ENCODE results near the gene ALDH9A1. TPM values are rescaled to one million over a fixed set of nuclear protein-coding genes. Genes with fewer than 3 reads are reported as not detected.

ALDH9A1 gene
- total RNA-seq, 1 donor from 2014 or later, result 46.8 TPM

DNA sequence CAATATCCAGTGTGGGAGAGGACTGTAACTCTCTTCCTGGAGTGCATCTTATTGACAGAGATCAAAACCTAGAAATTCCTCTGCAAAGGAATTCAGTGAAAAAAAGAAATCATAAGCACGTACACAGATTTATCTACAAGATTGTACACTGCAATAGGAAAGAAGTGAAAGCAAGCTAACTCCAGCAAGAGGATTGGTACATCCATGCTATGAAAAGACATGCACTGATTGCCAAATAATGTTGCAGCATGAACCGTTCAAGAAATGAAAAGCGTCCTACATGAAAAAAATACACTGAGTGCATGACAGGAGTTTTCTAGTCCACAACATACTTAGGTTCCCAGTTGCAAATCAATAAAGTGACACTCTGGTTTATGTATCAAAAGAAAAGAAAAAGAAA is 69.2 kb downstream of the ALDH9A1 start:
- no peak for DNase-seq (ENCODE audit: low read depth)
- H3K36me3 ChIP-seq (ENCODE audit: control insufficient read depth, insufficient read depth, low read length), result no peaks in the 10 kb centered on the region
- no peaks in the 10 kb centered on the region for H3K27me3 ChIP-seq (ENCODE audit: control insufficient read depth, insufficient read depth, low read length)
- TF ChIP-seq, protein P1, sequence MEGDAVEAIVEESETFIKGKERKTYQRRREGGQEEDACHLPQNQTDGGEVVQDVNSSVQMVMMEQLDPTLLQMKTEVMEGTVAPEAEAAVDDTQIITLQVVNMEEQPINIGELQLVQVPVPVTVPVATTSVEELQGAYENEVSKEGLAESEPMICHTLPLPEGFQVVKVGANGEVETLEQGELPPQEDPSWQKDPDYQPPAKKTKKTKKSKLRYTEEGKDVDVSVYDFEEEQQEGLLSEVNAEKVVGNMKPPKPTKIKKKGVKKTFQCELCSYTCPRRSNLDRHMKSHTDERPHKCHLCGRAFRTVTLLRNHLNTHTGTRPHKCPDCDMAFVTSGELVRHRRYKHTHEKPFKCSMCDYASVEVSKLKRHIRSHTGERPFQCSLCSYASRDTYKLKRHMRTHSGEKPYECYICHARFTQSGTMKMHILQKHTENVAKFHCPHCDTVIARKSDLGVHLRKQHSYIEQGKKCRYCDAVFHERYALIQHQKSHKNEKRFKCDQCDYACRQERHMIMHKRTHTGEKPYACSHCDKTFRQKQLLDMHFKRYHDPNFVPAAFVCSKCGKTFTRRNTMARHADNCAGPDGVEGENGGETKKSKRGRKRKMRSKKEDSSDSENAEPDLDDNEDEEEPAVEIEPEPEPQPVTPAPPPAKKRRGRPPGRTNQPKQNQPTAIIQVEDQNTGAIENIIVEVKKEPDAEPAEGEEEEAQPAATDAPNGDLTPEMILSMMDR (IDR thresholded peaks at IDR 0.05; ENCODE audit: insufficient read depth, low read length, poor library complexity, severe bottlenecking), result no peak
- H3K4me3 ChIP-seq (ENCODE audit: low read depth, low read length), result no peak overlapping the region

DNA sequence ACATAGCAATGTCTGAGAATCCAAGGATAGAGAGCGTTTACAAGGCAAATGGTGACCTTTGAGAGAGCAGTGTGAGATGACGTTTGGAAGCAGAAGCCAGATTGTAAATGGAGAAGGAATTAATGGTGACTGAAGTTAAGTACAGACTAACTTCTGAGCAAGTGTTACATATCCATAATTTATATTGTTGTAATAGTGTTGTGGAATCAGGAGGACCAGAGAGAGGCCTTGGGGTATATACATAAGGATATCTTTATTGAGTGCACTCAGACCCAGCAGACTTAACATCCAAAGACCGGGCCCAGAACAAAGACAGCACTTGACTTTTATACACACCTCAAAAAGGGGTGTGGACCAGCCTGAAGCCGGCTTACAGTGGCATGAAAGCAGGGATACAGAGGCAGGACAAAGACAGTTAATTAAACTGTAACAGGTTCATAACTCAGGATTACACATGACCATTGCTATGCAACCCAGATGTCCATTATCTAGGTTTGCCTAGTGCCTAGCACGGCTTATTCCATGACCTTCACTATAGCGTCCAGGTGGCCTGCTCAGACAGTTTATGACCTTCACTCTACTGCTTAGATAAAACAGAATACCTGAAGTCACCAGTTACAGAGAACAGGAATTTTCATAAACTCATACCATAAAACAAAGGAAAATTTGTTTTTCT is 70.1 kb downstream of the ALDH9A1 start:
- Histone ChIP-seq H3K4me3 (ENCODE audit: low read depth, low read length) (no peak overlapping the region), H3K36me3 (ENCODE audit: control insufficient read depth, insufficient read depth, low read length) (no peaks in the 10 kb centered on the region), H3K27me3 (ENCODE audit: control insufficient read depth, insufficient read depth, low read length) (no peaks in the 10 kb centered on the region)
- DNase-seq (ENCODE audit: low read depth), result no peak
- TF ChIP-seq, protein P1 (IDR thresholded peaks at IDR 0.05; ENCODE audit: insufficient read depth, low read length, poor library complexity, severe bottlenecking), result no peak

DNA sequence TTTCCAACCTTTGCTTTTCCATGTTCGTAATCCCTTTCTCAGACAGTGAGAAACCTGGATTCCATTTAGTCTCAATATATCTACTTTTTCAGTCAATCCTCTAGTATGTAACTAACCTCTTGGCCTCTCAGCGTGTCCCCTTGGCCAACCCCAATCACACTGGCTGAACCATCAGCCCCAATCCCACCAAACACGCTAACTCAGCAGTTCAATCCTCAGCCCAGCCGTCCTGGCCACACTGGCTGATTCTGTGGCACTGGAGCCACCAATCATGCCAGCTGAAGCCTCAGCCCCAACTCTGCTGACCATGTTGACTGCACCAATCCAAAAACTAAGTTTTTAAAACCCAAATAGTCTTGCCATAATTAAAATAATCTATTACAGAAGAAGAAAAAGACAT is 73.9 kb downstream of the ALDH9A1 start:
- Histone ChIP-seq H3K36me3 (ENCODE audit: control insufficient read depth, insufficient read depth, low read length) (no peaks in the 10 kb centered on the region), H3K4me3 (ENCODE audit: low read depth, low read length) (no peak overlapping the region), H3K27me3 (ENCODE audit: control insufficient read depth, insufficient read depth, low read length) (no peaks in the 10 kb centered on the region)
- DNase-seq (ENCODE audit: low read depth), result no peak
- TF ChIP-seq, protein P1 (IDR thresholded peaks at IDR 0.05; ENCODE audit: insufficient read depth, low read length, poor library complexity, severe bottlenecking), result no peak

DNA sequence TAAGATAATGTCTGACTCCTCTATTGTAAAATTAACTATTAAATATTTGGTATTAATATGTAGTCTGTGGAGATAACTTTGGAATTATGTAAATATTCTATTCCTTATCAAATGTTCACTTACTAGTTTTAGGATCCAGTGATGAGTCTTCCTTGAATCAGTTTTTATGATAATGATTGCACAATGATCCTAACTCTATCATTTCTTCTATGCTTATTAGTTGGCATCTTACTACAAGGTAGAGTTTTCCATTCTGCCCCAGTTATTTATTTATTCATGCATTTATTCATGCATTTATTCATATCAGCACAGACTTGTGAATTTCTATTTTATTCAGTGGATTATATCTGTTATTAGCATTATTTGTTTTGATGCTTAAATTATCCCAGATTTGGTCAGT is 74.7 kb downstream of the ALDH9A1 start:
- DNase-seq (ENCODE audit: low read depth), result no peak

DNA sequence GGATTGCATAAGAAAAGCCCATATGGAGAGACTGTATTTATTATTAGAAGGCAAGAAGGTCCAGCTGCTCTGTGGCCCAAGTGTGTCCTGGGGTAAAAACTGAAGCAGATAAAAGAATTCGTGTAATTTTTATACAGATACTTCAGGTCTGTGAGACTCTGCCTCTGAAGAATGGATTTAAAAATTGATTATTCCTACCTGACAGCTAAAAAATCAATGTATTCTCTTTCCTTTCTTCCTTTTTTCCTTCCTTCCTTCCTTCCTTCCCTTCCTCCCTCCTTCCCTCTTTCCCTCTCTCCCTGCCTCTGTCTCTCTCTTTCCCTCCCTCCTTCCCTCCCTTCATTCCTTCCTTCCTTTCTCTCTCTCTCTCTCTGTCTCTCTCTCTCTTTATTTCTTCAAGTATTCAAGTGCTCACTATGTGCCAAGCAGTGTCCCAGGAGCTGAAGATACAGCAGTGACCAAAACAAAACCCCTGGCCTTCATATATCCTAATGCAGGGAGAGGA is 78.7 kb downstream of the ALDH9A1 start:
- H3K4me3 ChIP-seq (ENCODE audit: low read depth, low read length), result no peak overlapping the region
- no peaks in the 10 kb centered on the region for H3K36me3 ChIP-seq (ENCODE audit: control insufficient read depth, insufficient read depth, low read length)
- H3K27me3 ChIP-seq (ENCODE audit: control insufficient read depth, insufficient read depth, low read length), result peaks cover 17% of the 10 kb centered on the region
- DNase-seq (ENCODE audit: low read depth), result no peak
- TF ChIP-seq, protein P1 (IDR thresholded peaks at IDR 0.05; ENCODE audit: insufficient read depth, low read length, poor library complexity, severe bottlenecking), result no peak

More for the DNA sequence above, 74.7 kb downstream of the ALDH9A1 start:
- no peaks in the 10 kb centered on the region for H3K27me3 ChIP-seq (ENCODE audit: control insufficient read depth, insufficient read depth, low read length)
- TF ChIP-seq, protein P1 (IDR thresholded peaks at IDR 0.05; ENCODE audit: insufficient read depth, low read length, poor library complexity, severe bottlenecking), result no peak
- no peaks in the 10 kb centered on the region for H3K36me3 ChIP-seq (ENCODE audit: control insufficient read depth, insufficient read depth, low read length)
- no peak overlapping the region for H3K4me3 ChIP-seq (ENCODE audit: low read depth, low read length)
